ENCODE results near the gene FYN. TPM values are rescaled to one million over a fixed set of nuclear protein-coding genes. Genes with fewer than 3 reads are reported as not detected.

Gene FYN
- polyA plus RNA-seq, 1 experiment, result 55.1 TPM

DNA sequence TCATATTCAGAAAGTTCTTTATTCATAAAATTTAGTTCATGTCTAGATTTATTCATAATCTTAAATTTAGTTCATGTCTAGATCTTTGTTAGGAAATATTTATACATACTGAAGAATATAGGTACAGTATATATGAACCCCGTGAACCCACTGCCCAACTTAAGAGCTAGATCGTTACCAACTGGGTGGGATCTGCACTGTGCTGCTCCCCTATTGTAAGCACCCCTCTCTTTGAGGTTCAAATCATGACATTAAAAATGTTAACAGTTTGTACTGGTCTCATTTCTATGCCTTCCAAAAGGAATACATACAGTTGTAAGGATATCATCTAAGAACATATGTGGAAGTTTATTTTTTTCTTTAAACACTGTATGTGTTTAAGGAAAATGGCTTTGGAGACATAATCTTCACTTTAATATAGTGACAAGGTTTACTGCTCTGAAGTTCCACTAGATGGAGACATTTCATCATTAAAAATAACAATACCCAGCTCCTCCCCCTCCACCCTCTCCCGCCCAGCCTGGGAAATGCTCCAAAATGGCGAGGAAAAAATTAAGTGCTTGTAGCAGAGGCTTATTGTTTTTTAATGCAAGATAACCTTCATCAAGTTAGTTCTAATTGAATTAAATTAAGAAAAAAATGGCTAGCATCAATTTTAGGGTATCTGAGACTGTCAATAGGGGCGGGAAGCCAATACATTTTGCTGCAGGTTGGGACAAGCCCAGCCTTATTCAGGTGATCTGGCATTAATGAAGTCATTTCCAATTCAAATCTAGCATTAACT, 163.4 kb downstream of the FYN start:
- peaks cover 2% of the 10 kb centered on the region; the same call in 1 of the 2 replicates for H3K36me3 ChIP-seq (ENCODE audit: control insufficient read depth, insufficient read depth, low read length)

DNA sequence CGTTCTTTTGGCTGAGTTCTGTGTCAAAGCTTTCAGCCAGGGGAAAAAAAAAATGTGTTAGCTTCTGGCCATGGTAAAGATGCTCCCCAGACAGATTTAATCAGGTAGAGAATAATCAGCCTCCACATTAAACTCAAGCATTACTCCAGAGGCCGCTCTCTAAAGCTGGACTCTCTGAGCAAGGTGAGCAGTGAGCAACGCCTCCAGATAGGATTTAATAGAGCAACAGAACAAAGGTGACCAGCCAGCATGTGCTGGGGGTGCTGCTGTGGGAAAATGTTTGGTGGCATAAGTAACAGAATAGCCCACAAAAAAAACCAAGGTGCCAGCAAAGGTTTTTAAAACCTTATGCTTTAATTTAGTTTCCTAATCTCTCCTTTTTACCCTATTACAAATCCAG, 164.1 kb downstream of the FYN start:
- ChIA-PET POLR2A (no interaction called here), CTCF (interaction anchor here (0.7 to 6.1 kb wide), 12 partner anchors 12 to 377 kb away, joined by 3 to 82 read pairs (median 6); no protein-coding TSS in a partner anchor)
- Histone ChIP-seq H3K27me3 (ENCODE audit: control insufficient read depth, insufficient read depth, low read length) (no peaks in the 10 kb centered on the region), H3K36me3 (ENCODE audit: control insufficient read depth, insufficient read depth, low read length) (peaks cover 2% of the 10 kb centered on the region; the same call in 1 of the 2 replicates), H3K4me3 (ENCODE audit: low read depth, low read length) (no peak overlapping the region)
- TF ChIP-seq, protein P1, sequence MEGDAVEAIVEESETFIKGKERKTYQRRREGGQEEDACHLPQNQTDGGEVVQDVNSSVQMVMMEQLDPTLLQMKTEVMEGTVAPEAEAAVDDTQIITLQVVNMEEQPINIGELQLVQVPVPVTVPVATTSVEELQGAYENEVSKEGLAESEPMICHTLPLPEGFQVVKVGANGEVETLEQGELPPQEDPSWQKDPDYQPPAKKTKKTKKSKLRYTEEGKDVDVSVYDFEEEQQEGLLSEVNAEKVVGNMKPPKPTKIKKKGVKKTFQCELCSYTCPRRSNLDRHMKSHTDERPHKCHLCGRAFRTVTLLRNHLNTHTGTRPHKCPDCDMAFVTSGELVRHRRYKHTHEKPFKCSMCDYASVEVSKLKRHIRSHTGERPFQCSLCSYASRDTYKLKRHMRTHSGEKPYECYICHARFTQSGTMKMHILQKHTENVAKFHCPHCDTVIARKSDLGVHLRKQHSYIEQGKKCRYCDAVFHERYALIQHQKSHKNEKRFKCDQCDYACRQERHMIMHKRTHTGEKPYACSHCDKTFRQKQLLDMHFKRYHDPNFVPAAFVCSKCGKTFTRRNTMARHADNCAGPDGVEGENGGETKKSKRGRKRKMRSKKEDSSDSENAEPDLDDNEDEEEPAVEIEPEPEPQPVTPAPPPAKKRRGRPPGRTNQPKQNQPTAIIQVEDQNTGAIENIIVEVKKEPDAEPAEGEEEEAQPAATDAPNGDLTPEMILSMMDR (IDR thresholded peaks at IDR 0.05; ENCODE audit: insufficient read depth, low read depth, low read length), result no peak
- no peak for DNase-seq (ENCODE audit: low read depth)

More for the DNA sequence above, 163.4 kb downstream of the FYN start:
- TF ChIP-seq, protein P1 (IDR thresholded peaks at IDR 0.05; ENCODE audit: insufficient read depth, low read depth, low read length), result peak; percentile 53
- DNase-seq (ENCODE audit: low read depth), result no peak
- ChIA-PET POLR2A (interaction anchor here (0.6 to 0.7 kb wide), 2 partner anchors 286 to 334 kb away, joined by 3 to 5 read pairs; no protein-coding TSS in a partner anchor), CTCF (interaction anchor here (0.6 to 6.1 kb wide), 24 partner anchors 12 to 376 kb away, joined by 3 to 82 read pairs (median 4); no protein-coding TSS in a partner anchor)
- no peaks in the 10 kb centered on the region for H3K27me3 ChIP-seq (ENCODE audit: control insufficient read depth, insufficient read depth, low read length)
- no peak overlapping the region for H3K4me3 ChIP-seq (ENCODE audit: low read depth, low read length)

DNA sequence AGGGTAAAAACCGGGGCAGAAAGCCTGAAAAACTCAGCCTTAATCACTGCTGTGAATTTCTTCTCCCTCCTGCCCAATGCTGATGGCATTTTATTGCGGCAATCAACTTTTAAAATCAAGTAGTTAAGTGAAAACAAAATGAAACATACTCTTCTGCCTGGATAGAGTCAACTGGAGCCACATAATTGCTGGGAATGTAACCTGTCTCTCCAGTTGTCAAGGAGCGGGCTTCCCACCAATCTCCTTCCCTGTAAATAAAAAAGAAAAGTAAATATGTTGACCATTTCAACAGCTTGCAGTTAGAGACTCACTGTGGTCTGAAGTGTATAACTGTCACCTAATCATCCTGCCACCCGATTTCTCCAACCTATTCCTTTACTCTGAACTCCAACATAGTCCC, 165.5 kb downstream of the FYN start:
- CTCF ChIA-PET, result interaction anchor here (1.0 to 6.1 kb wide), 3 partner anchors 289 to 335 kb away, joined by 3 to 82 read pairs (median 42); no protein-coding TSS in a partner anchor
- DNase-seq (ENCODE audit: low read depth), result no peak
- TF ChIP-seq, protein P1 (IDR thresholded peaks at IDR 0.05; ENCODE audit: insufficient read depth, low read depth, low read length), result no peak
- Histone ChIP-seq H3K27me3 (ENCODE audit: control insufficient read depth, insufficient read depth, low read length) (no peaks in the 10 kb centered on the region), H3K36me3 (ENCODE audit: control insufficient read depth, insufficient read depth, low read length) (peaks cover 5% of the 10 kb centered on the region; the same call in 1 of the 2 replicates), H3K4me3 (ENCODE audit: low read depth, low read length) (no peak overlapping the region)
- POLR2A ChIA-PET, result no interaction called here

DNA sequence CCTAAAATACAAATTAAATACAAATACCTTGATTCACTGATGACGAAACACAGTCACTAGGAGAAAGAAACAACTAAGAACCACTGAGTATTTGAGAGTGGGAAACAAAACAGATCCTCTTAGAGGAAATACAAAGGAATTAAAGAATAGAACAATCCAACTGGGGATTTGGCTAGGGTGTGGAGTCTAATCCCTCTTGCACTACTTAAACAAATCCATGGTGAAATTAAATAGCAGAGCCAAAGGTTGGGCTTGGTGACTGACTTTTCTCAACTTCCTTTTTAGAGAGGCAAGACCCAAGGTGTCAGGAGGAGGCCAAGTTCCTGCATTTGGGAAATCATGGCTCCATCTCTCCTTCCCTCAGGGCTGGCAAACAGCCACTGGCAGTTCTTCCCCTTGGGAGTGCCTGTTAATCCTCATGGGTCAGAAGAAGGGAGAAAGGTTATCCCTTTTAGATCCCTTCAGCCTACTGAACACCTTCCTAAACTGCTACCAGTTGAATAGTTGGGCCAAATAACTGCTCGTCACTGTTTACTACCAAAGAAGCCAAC, 166.3 kb downstream of the FYN start:
- Histone ChIP-seq H3K4me3 (ENCODE audit: low read depth, low read length) (no peak overlapping the region), H3K27me3 (ENCODE audit: control insufficient read depth, insufficient read depth, low read length) (no peaks in the 10 kb centered on the region), H3K36me3 (ENCODE audit: control insufficient read depth, insufficient read depth, low read length) (peaks cover 5% of the 10 kb centered on the region; the same call in 1 of the 2 replicates)
- POLR2A ChIA-PET, result no interaction called here
- DNase-seq (ENCODE audit: low read depth), result no peak
- CTCF ChIA-PET, result interaction anchor here (6.1 kb wide), 1 partner anchor 336 kb away, joined by 82 read pairs; no protein-coding TSS in a partner anchor
- TF ChIP-seq, protein P1 (IDR thresholded peaks at IDR 0.05; ENCODE audit: insufficient read depth, low read depth, low read length), result no peak

DNA sequence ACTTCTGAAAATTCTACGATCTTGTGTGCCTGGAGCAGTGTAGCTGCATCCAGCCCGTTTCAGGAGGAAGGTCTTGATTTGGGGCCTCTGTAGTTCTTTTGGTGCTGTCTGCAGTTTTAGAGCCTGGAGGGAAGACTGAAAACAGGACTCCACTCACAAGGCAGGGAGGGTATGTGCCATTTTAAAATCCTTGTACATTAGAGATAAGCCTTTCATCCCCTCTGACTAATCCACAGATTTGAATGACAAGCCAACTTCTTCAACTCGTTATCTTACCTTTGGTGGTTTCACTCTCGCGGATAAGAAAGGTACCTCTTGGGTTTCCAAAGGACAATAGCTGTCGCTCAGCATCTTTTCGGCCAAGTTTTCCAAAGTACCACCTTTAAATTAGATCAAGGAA, 169.5 kb downstream of the FYN start:
- Histone ChIP-seq H3K36me3 (ENCODE audit: control insufficient read depth, insufficient read depth, low read length) (peaks cover 5% of the 10 kb centered on the region), H3K4me3 (ENCODE audit: low read depth, low read length) (no peak overlapping the region), H3K27me3 (ENCODE audit: control insufficient read depth, insufficient read depth, low read length) (no peaks in the 10 kb centered on the region)
- ChIA-PET POLR2A (interaction anchor here (0.9 kb wide), 1 partner anchor 12 kb away, joined by 3 read pairs; no protein-coding TSS in a partner anchor), CTCF (interaction anchor here (1.2 to 2.1 kb wide), 2 partner anchors 8 to 340 kb away, joined by 4 to 5 read pairs; no protein-coding TSS in a partner anchor)
- no peak for DNase-seq (ENCODE audit: low read depth)
- TF ChIP-seq, protein P1 (IDR thresholded peaks at IDR 0.05; ENCODE audit: insufficient read depth, low read depth, low read length), result no peak

Data from BJ (cell line).